IMR-90 (cell line): ENCODE results near the gene PLIN4. TPM values are rescaled to one million over a fixed set of nuclear protein-coding genes. Genes with fewer than 3 reads are reported as not detected.

Experiments
- ATAC-seq: fragments of 200-7000 bp; cut with Tn5 transposase; 2 replicates; pipeline ENCODE4 v1.9.1; 2020; ENCODE audit warnings: low read depth, mild to moderate bottlenecking, moderate library complexity
- BruUV-seq: library from RNA; stranded (reverse); fragments of 400-500 nt; replicated peaks from 2 replicates; lab custom pipeline; 2021; lab: Mats Ljungman, UMichigan
- CTCF ChIA-PET: fragments of 300-600 bp; formaldehyde crosslinking; extraction: SDS; loops from one replicate; lab custom pipeline; 2021; ENCODE audit warnings: antibody characterized with exemption; lab: Yijun Ruan, JAX
- POLR2A ChIA-PET: fragments of 300-600 bp; sonication (Branson Sonifier 250); formaldehyde crosslinking; loops from one replicate; lab custom pipeline; 2022; ENCODE audit warnings: antibody characterized with exemption; ENCODE audit not compliant: unreplicated experiment; lab: Charles Lee
- DNase-seq: peaks from one replicate; pipeline ENCODE4 v3.0.0; 2013
- H2AFZ ChIP-seq: replicated peaks from 2 replicates; pipeline ENCODE3; 2013; ENCODE audit warnings: low read length, mild to moderate bottlenecking; ENCODE audit not compliant: poor library complexity
- H2AK5ac ChIP-seq: 2 replicates; pipeline ENCODE4 v1.6.1; 2013; ENCODE audit warnings: low read depth, low read length, inconsistent platforms
- H2AK9ac ChIP-seq: replicated peaks from 2 replicates; pipeline ENCODE3; 2013; ENCODE audit warnings: mild to moderate bottlenecking, low read depth, low read length, moderate library complexity; ENCODE audit not compliant: poor library complexity
- H2BK120ac ChIP-seq: 2 replicates; pipeline ENCODE4 v1.6.1; 2013; ENCODE audit warnings: low read depth, low read length, inconsistent platforms
- H2BK15ac ChIP-seq: 3 replicates; pipeline ENCODE4 v1.6.1; 2013; ENCODE audit warnings: low read depth, low read length, inconsistent platforms
- H2BK20ac ChIP-seq: 2 replicates; pipeline ENCODE4 v1.6.1; 2013; ENCODE audit warnings: low read depth, mild to moderate bottlenecking, inconsistent platforms, low read length, moderate library complexity
- H2BK5ac ChIP-seq: 2 replicates; pipeline ENCODE4 v1.6.1; 2013; ENCODE audit warnings: mild to moderate bottlenecking, low read depth, low read length, inconsistent platforms; ENCODE audit not compliant: poor library complexity, severe bottlenecking
- H3K14ac ChIP-seq: replicated peaks from 2 replicates; pipeline ENCODE4 v1.6.1; 2013; ENCODE audit warnings: low read depth, low read length, inconsistent platforms
- H3K18ac ChIP-seq: 2 replicates; pipeline ENCODE4 v1.6.1; 2013; ENCODE audit warnings: low read depth, low read length, control low read depth
- H3K23ac ChIP-seq: 2 replicates; pipeline ENCODE4 v1.6.1; 2013; ENCODE audit warnings: low read depth, low read length, inconsistent platforms
- H3K27ac ChIP-seq: 2 replicates; pipeline ENCODE4 v1.5.1; 2013; ENCODE audit warnings: mild to moderate bottlenecking, control low read depth, low read length; ENCODE audit not compliant: insufficient read depth
- H3K27me3 ChIP-seq: 2 replicates; pipeline ENCODE4 v1.6.1; 2013; ENCODE audit warnings: low read length; ENCODE audit not compliant: control insufficient read depth, insufficient read depth
- H3K36me3 ChIP-seq: 2 replicates; pipeline ENCODE4 v1.6.1; 2013; ENCODE audit warnings: low read length, mixed read lengths; ENCODE audit not compliant: control insufficient read depth, insufficient read depth
- H3K4ac ChIP-seq: 2 replicates; pipeline ENCODE4 v1.6.1; 2013; ENCODE audit warnings: low read depth, low read length, inconsistent platforms
- H3K4me1 ChIP-seq: 2 replicates; pipeline ENCODE4 v1.6.1; 2013; ENCODE audit warnings: low read length, mixed read lengths; ENCODE audit not compliant: control insufficient read depth, insufficient read depth
- H3K4me2 ChIP-seq: 2 replicates; pipeline ENCODE4 v1.6.1; 2013; ENCODE audit warnings: low read depth, mild to moderate bottlenecking, control low read depth, low read length, moderate library complexity
- H3K4me3 ChIP-seq: 2 replicates; pipeline ENCODE4 v1.5.1; 2013; ENCODE audit warnings: low read depth, mild to moderate bottlenecking, control low read depth, low read length, moderate library complexity; ENCODE audit not compliant: insufficient read depth
- H3K56ac ChIP-seq: 2 replicates; pipeline ENCODE4 v1.6.1; 2013; ENCODE audit warnings: low read length, inconsistent platforms; ENCODE audit not compliant: insufficient read depth; ENCODE audit errors: extremely low read depth
- H3K79me1 ChIP-seq, 2 experiments: 2 replicates each; pipeline ENCODE4 v1.6.1; 2013; ENCODE audit warnings: low read length in 2 of 2, inconsistent platforms in 1 of 2, low read depth in 1 of 2
- H3K9ac ChIP-seq: 2 replicates; pipeline ENCODE4 v1.6.1; 2013; ENCODE audit warnings: low read depth, low read length, control low read depth
- H3K9me1 ChIP-seq: 2 replicates; pipeline ENCODE4 v1.6.1; 2013; ENCODE audit warnings: low read length, inconsistent platforms; ENCODE audit not compliant: insufficient read depth
- H3K9me3 ChIP-seq: 2 replicates; pipeline ENCODE4 v1.6.1; 2013; ENCODE audit warnings: low read length; ENCODE audit not compliant: control insufficient read depth, insufficient read depth
- H4K20me1 ChIP-seq: 2 replicates; pipeline ENCODE4 v1.6.1; 2013; ENCODE audit warnings: low read length, inconsistent platforms; ENCODE audit not compliant: insufficient read depth
- H4K5ac ChIP-seq: 2 replicates; pipeline ENCODE4 v1.6.1; 2013; ENCODE audit warnings: mild to moderate bottlenecking, low read depth, low read length, control low read depth
- H4K8ac ChIP-seq, 2 experiments: 2 replicates each; pipeline ENCODE4 v1.6.1; 2013; ENCODE audit warnings: low read depth in 2 of 2, low read length in 2 of 2, control low read depth in 1 of 2, inconsistent platforms in 1 of 2
- H4K91ac ChIP-seq: 2 replicates; pipeline ENCODE4 v1.6.1; 2013; ENCODE audit warnings: low read depth, low read length, inconsistent platforms; ENCODE audit not compliant: insufficient read depth
- MAZ ChIP-seq: IDR thresholded peaks from 2 replicates; pipeline ENCODE4 v1.6.1; 2012; ENCODE audit warnings: low read depth, mild to moderate bottlenecking, low read length, improper control_type of control experiment, moderate library complexity, borderline replicate concordance
- MXI1 ChIP-seq: IDR thresholded peaks from 2 replicates; pipeline ENCODE4 v1.6.1; 2012; ENCODE audit warnings: low read depth, mild to moderate bottlenecking, low read length, moderate library complexity, borderline replicate concordance
- POLR2A ChIP-seq: IDR thresholded peaks from 2 replicates; pipeline ENCODE4 v1.6.1; 2012; ENCODE audit warnings: mild to moderate bottlenecking, low read depth, low read length
- RFX5 ChIP-seq: IDR thresholded peaks from 2 replicates; pipeline ENCODE4 v1.8.0; 2012; ENCODE audit warnings: low read depth, mild to moderate bottlenecking, low read length, moderate library complexity
- USF2 ChIP-seq: fragments of 150-350 bp; IDR thresholded peaks from 2 replicates; pipeline ENCODE4 v1.6.1; 2017; ENCODE audit warnings: mild to moderate bottlenecking, antibody characterized with exemption, low read length, low read depth
- WGBS, 2 experiments: methylation state at CpG; one replicate each; pipeline versions ENCODE4 v1.1.5 to v1.1.7; 2013; ENCODE audit warnings: missing lambda C conversion rate in 2 of 2; ENCODE audit not compliant: insufficient read length in 1 of 2; ENCODE audit errors: extremely low coverage in 2 of 2; 5-methylcytosine and 5-hydroxymethylcytosine counted together
- dilution Hi-C: fragments of 300-500 bp; cut with HindIII; formaldehyde crosslinking; loops from one replicate; pipeline ENCODE4 v1.14.3; 2018; ENCODE audit warnings: low sequenced_read_pairs; ENCODE audit not compliant: unreplicated experiment
- in situ Hi-C: fragments of 300-500 bp; cut with MboI; formaldehyde crosslinking; loops from 3 replicates; pipeline ENCODE4 v1.14.3; 2019; ENCODE audit warnings: low sequenced_read_pairs, inconsistent platforms, mixed read lengths
- intact Hi-C: fragments of 100-400 bp; cut with micrococcal nuclease; formaldehyde crosslinking; loops from 2 replicates; pipeline ENCODE4 v1.10.0; 2022
- polyA plus RNA-seq, 3 experiments: library from polyadenylated mRNA; depleted of rRNA; stranded (reverse); fragments of >200 nt; gene quantifications; 2 replicates each; pipeline ENCODE4 v1.2.3, GENCODE V29; 2012; ENCODE audit warnings: low replicate concordance in 1 of 3
- total RNA-seq: library from RNA; depleted of rRNA; stranded (reverse); fragments of >200 nt; gene quantifications from 2 replicates; pipeline ENCODE4 v1.2.3, GENCODE V29; 2012

PLIN4 gene
- total and polyA plus RNA-seq, 2 of the 4 experiments (the other 2 are of a cell fraction) = under 0.01 to 0.09 TPM

DNA sequence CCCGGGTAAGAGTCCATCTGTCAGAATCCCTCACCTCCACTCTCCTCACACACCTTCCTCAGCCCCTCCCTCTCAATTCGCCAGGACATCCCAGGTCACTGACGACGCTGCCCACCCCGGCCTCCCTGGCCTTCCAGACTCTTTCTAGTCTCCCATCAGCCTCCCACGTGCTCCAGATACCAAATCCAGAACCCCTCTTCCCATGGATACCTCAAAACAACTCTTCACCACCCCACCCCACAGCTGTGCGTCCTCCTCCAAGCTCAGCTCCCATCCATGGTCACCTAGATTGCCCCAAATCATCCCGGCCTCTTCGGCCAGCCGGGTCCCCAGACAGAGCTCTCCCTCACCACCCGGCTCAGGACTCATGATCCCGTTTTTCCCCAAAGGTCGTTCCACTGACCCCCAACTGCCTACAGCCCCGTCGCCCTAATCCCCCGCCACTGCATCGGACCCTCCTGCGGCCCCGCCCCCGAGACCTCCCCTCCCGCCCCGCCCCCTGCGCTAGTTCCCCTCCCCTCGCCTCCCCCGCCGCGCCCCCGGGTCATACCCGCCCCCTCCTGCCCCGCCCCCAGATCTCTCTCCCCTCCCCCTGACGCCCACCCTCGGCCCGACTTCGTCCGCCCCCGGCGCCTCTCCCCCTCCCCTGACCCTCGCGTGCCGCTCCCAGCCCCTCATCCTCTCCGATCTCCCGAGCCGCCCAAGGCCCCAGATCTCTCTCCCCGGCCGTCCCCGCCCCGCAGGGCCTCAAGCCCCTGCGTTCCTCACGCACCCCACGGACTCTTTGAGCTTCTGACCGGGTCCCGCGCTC, 61.2 kb downstream of the PLIN4 start:
- in situ Hi-C loops (no loop called here), dilution Hi-C loops (no loop called here), intact Hi-C loops (loop anchor here (2.0 kb wide), 1 partner anchor 54 kb away; the partner anchor contains the start of gene CHAF1A)
- ATAC-seq (peak; percentile 45), DNase-seq (peak; percentile 56)
- H2AK5ac ChIP-seq = peak overlapping the region; percentile 99
- H2BK5ac ChIP-seq = peak overlapping the region; percentile 93
- no peaks in the 10 kb centered on the region for H3K9me3 ChIP-seq
- peaks cover 15 to 53% of the 10 kb centered on the region in 2 experiments for H3K79me1 ChIP-seq
- peaks cover 12% of the 10 kb centered on the region for H3K4me1 ChIP-seq
- peak overlapping the region; percentile 91 for H3K56ac ChIP-seq
- H4K91ac ChIP-seq = peak overlapping the region; percentile 97
- ChIA-PET CTCF (no interaction called here), POLR2A (no interaction called here)
- H3K36me3 ChIP-seq = peaks cover 23% of the 10 kb centered on the region
- peak overlapping the region; percentile 99 for H3K9ac ChIP-seq
- H3K27ac ChIP-seq = peak overlapping the region; percentile 99
- BruUV-seq = no TSS peak
- peak overlapping the region; percentile 95 for H3K4ac ChIP-seq
- H3K27me3 ChIP-seq = no peaks in the 10 kb centered on the region
- peak overlapping the region; percentile 97 for H3K23ac ChIP-seq
- peak overlapping the region; percentile 78 for H3K4me2 ChIP-seq
- peak overlapping the region; percentile 72 for H3K18ac ChIP-seq
- peak overlapping the region; percentile 97 for H3K4me3 ChIP-seq
- H4K5ac ChIP-seq = peak overlapping the region; percentile 71
- TF ChIP-seq USF2 = 0 out of 2 replicates have a peak, but pooled peaks have one; percentile 19
- peak; percentile 16; the same call in 1 of the 2 replicates for TF ChIP-seq MAZ
- TF ChIP-seq MXI1 = peak; percentile 70; the same call in 1 of the 2 replicates
- peak; percentile 71; the same call in 1 of the 2 replicates for TF ChIP-seq POLR2A
- TF ChIP-seq RFX5 = no peak
- H2BK120ac ChIP-seq = peak overlapping the region; percentile 87
- peak overlapping the region; percentile 96 to 98 for H4K8ac ChIP-seq
- H3K14ac ChIP-seq = peak overlapping the region; percentile 97
- H2BK20ac ChIP-seq = 0 out of 2 replicates have a peak overlapping the region, but pooled peaks have one; percentile 42
- peaks cover 21% of the 10 kb centered on the region for H4K20me1 ChIP-seq
- peaks cover 17% of the 10 kb centered on the region for H3K9me1 ChIP-seq
- 1% methylated on average over 7 of the region's 53 CpGs; no CpG with 5 or more reads in 1 of the 2 experiments for WGBS, 2 experiments
- peak overlapping the region; percentile 91 for H2AFZ ChIP-seq
- H2AK9ac ChIP-seq = peak overlapping the region; percentile 99
- peak overlapping the region; percentile 88; the same call in 1 of the 3 replicates for H2BK15ac ChIP-seq
